ENCODE data around the gene PRPF4. TPM values are rescaled to one million over a fixed set of nuclear protein-coding genes. Genes with fewer than 3 reads are reported as not detected.
"Not testable (repeated sequence)": the region's sequence is repeated elsewhere in the genome, so short reads cannot be mapped to it uniquely, and the experiment has no call there.

The PRPF4 gene
- total RNA-seq: 11.7 TPM
- long read RNA-seq, transcript PRPF4-202 (14 exons, 3,212 nt): major isoform, 10 of 16 reads
- long read RNA-seq, partial matches to known transcripts: 5 of 16 reads
- long read RNA-seq, other reads (novel, unspliced or antisense): 0 of 16 reads

GRCh38 chr9:113275157-113276131 lies at the start of gene PRPF4, which contains the start of gene CDC26:
Gene PRPF4, plus strand, starts transcription at chr9:113275658. Its CDS starts 86 bp downstream, at chr9:113275744.
Gene CDC26, minus strand, starts transcription at chr9:113275572. Its CDS starts 3,065 bp downstream, at chr9:113272507.
- DNase-seq (peak; percentile 96), ATAC-seq (peak; percentile 97)
- intact Hi-C loops (cut with micrococcal nuclease): no loop called here

GRCh38 chr9:113227436-113227835 lies 48.0 kb upstream of the PRPF4 start:
- DNase-seq: no peak
- ATAC-seq: no peak

GRCh38 chr9:113228130-113228665 lies 47.3 kb upstream of the PRPF4 start:
- DNase-seq (no peak), ATAC-seq (no peak)
- intact Hi-C loops (cut with micrococcal nuclease): no loop called here

More at GRCh38 chr9:113227436-113227835, 48.0 kb upstream of the PRPF4 start:
- intact Hi-C loops (cut with micrococcal nuclease): no loop called here

- ATAC-seq (no peak), DNase-seq (no peak)
- intact Hi-C loops (cut with micrococcal nuclease): no loop called here
These were observed 43.8 kb upstream of the PRPF4 start for GRCh38 chr9:113231701-113232100.

- intact Hi-C loops (cut with micrococcal nuclease); ATAC-seq; DNase-seq: not testable (repeated sequence)
These were observed 39.7 kb upstream of the PRPF4 start for GRCh38 chr9:113235701-113236255.

GRCh38 chr9:113237026-113237425 lies 38.4 kb upstream of the PRPF4 start:
- DNase-seq: no peak
- intact Hi-C loops (cut with micrococcal nuclease): no loop called here
- peak; percentile 94 for ATAC-seq

- DNase-seq (no peak), ATAC-seq (no peak)
- intact Hi-C loops (cut with micrococcal nuclease): no loop called here
These were observed 37.1 kb upstream of the PRPF4 start for GRCh38 chr9:113238202-113238858.

GRCh38 chr9:113238859-113239232 lies 36.6 kb upstream of the PRPF4 start:
- no peak for DNase-seq
- intact Hi-C loops (cut with micrococcal nuclease): no loop called here
- no peak for ATAC-seq

- ATAC-seq: no peak
- DNase-seq: no peak
- intact Hi-C loops (cut with micrococcal nuclease): no loop called here
These were observed 34.3 kb upstream of the PRPF4 start for GRCh38 chr9:113241161-113241560.

- intact Hi-C loops (cut with micrococcal nuclease): no loop called here
- ATAC-seq (no peak), DNase-seq (no peak)
These were observed 30.9 kb upstream of the PRPF4 start for GRCh38 chr9:113244556-113244955.

- ATAC-seq (no peak), DNase-seq (no peak)
- intact Hi-C loops (cut with micrococcal nuclease): no loop called here
These were observed 29.6 kb upstream of the PRPF4 start for GRCh38 chr9:113245894-113246293.

GRCh38 chr9:113246928-113247327 lies 28.5 kb upstream of the PRPF4 start:
- DNase-seq (no peak), ATAC-seq (no peak)
- intact Hi-C loops (cut with micrococcal nuclease): no loop called here

- ATAC-seq (no peak), DNase-seq (no peak)
- intact Hi-C loops (cut with micrococcal nuclease): no loop called here
These were observed 27.8 kb upstream of the PRPF4 start for GRCh38 chr9:113247640-113248039.

- DNase-seq; intact Hi-C loops (cut with micrococcal nuclease); ATAC-seq: not testable (repeated sequence)
These were observed 25.8 kb upstream of the PRPF4 start for GRCh38 chr9:113249661-113250060.

GRCh38 chr9:113250807-113251206 lies 24.7 kb upstream of the PRPF4 start:
- no peak for ATAC-seq
- DNase-seq: no peak
- intact Hi-C loops (cut with micrococcal nuclease): no loop called here

GRCh38 chr9:113254991-113255390 lies 20.5 kb upstream of the PRPF4 start:
- no peak for DNase-seq
- intact Hi-C loops (cut with micrococcal nuclease): no loop called here
- ATAC-seq: no peak

GRCh38 chr9:113255438-113255837 lies 20.0 kb upstream of the PRPF4 start:
- intact Hi-C loops (cut with micrococcal nuclease): no loop called here
- DNase-seq (no peak), ATAC-seq (no peak)

- intact Hi-C loops (cut with micrococcal nuclease): no loop called here
- ATAC-seq (no peak), DNase-seq (no peak)
These were observed 17.6 kb upstream of the PRPF4 start for GRCh38 chr9:113257863-113258262.

GRCh38 chr9:113258282-113258681 lies 17.2 kb upstream of the PRPF4 start:
- intact Hi-C loops (cut with micrococcal nuclease): no loop called here
- no peak for ATAC-seq
- DNase-seq: no peak
